ENCODE results near the gene SPRED2. TPM values are rescaled to one million over a fixed set of nuclear protein-coding genes. Genes with fewer than 3 reads are reported as not detected.

SPRED2 gene
- total RNA-seq, 1 donor from 2014 or later, result 54.5 TPM

GRCh38 chr2:65389476-65389875, 42.9 kb downstream of the SPRED2 start:
- H3K27ac Mint-ChIP-seq (ENCODE audit: unreplicated experiment), result no peak overlapping the region
- TF ChIP-seq CTCF (IDR thresholded peaks at IDR 0.05; ENCODE audit: partially characterized antibody, unreplicated experiment), result no peak
- peaks cover 4% of the 10 kb centered on the region for H3K9me3 Mint-ChIP-seq (ENCODE audit: unreplicated experiment)
- peaks cover 33% of the 10 kb centered on the region for H3K4me1 Mint-ChIP-seq (ENCODE audit: low read depth, unreplicated experiment)
- no peaks in the 10 kb centered on the region for H3K36me3 Mint-ChIP-seq (ENCODE audit: unreplicated experiment)
- no peak for DNase-seq
- no peak overlapping the region for H3K4me3 Mint-ChIP-seq (ENCODE audit: unreplicated experiment)
- peaks cover 3% of the 10 kb centered on the region for H3K27me3 Mint-ChIP-seq (ENCODE audit: unreplicated experiment)

- H3K4me1 Mint-ChIP-seq (ENCODE audit: low read depth, unreplicated experiment), result peaks cover 29% of the 10 kb centered on the region
- no peaks in the 10 kb centered on the region for H3K36me3 Mint-ChIP-seq (ENCODE audit: unreplicated experiment)
- peaks cover 1% of the 10 kb centered on the region for H3K9me3 Mint-ChIP-seq (ENCODE audit: unreplicated experiment)
- no peak overlapping the region for H3K4me3 Mint-ChIP-seq (ENCODE audit: unreplicated experiment)
- peaks cover 3% of the 10 kb centered on the region for H3K27me3 Mint-ChIP-seq (ENCODE audit: unreplicated experiment)
- peak overlapping the region; percentile 52 for H3K27ac Mint-ChIP-seq (ENCODE audit: unreplicated experiment)
- TF ChIP-seq CTCF (IDR thresholded peaks at IDR 0.05; ENCODE audit: partially characterized antibody, unreplicated experiment), result no peak
- no peak for DNase-seq
Measured at GRCh38 chr2:65388596-65389390, 43.6 kb downstream of the SPRED2 start.

GRCh38 chr2:65388051-65388531, 44.3 kb downstream of the SPRED2 start:
- Mint-ChIP-seq H3K27me3 (ENCODE audit: unreplicated experiment) (peaks cover 6% of the 10 kb centered on the region), H3K9me3 (ENCODE audit: unreplicated experiment) (peaks cover 1% of the 10 kb centered on the region), H3K4me1 (ENCODE audit: low read depth, unreplicated experiment) (peaks cover 28% of the 10 kb centered on the region), H3K4me3 (ENCODE audit: unreplicated experiment) (no peak overlapping the region), H3K27ac (ENCODE audit: unreplicated experiment) (peak overlapping the region; percentile 38), H3K36me3 (ENCODE audit: unreplicated experiment) (no peaks in the 10 kb centered on the region)
- TF ChIP-seq CTCF (IDR thresholded peaks at IDR 0.05; ENCODE audit: partially characterized antibody, unreplicated experiment), result no peak
- DNase-seq, result no peak

- Mint-ChIP-seq H3K27ac (ENCODE audit: unreplicated experiment) (no peak overlapping the region), H3K4me1 (ENCODE audit: low read depth, unreplicated experiment) (peaks cover 33% of the 10 kb centered on the region), H3K36me3 (ENCODE audit: unreplicated experiment) (no peaks in the 10 kb centered on the region), H3K4me3 (ENCODE audit: unreplicated experiment) (no peak overlapping the region), H3K27me3 (ENCODE audit: unreplicated experiment) (peaks cover 6% of the 10 kb centered on the region), H3K9me3 (ENCODE audit: unreplicated experiment) (peaks cover 1% of the 10 kb centered on the region)
- DNase-seq, result no peak
- TF ChIP-seq CTCF (IDR thresholded peaks at IDR 0.05; ENCODE audit: partially characterized antibody, unreplicated experiment), result no peak
Measured at GRCh38 chr2:65386989-65387388, 45.4 kb downstream of the SPRED2 start.

GRCh38 chr2:65386344-65386743, 46.1 kb downstream of the SPRED2 start:
- no peak overlapping the region for H3K27ac Mint-ChIP-seq (ENCODE audit: unreplicated experiment)
- peaks cover 1% of the 10 kb centered on the region for H3K9me3 Mint-ChIP-seq (ENCODE audit: unreplicated experiment)
- peaks cover 39% of the 10 kb centered on the region for H3K4me1 Mint-ChIP-seq (ENCODE audit: low read depth, unreplicated experiment)
- no peak overlapping the region for H3K4me3 Mint-ChIP-seq (ENCODE audit: unreplicated experiment)
- no peak for DNase-seq
- H3K36me3 Mint-ChIP-seq (ENCODE audit: unreplicated experiment), result no peaks in the 10 kb centered on the region
- no peak for TF ChIP-seq CTCF (IDR thresholded peaks at IDR 0.05; ENCODE audit: partially characterized antibody, unreplicated experiment)
- H3K27me3 Mint-ChIP-seq (ENCODE audit: unreplicated experiment), result peaks cover 6% of the 10 kb centered on the region

Data from glutamatergic neuron (in vitro differentiated cells).